ENCODE data around the gene ENPP6.

Gene ENPP6

GRCh38 chr4:184120549-184121127 is 97.0 kb downstream of the ENPP6 start:
- no peak overlapping the region for H3K4me3 ChIP-seq (ENCODE audit: low read depth, low read length)
- TF ChIP-seq, protein P1, sequence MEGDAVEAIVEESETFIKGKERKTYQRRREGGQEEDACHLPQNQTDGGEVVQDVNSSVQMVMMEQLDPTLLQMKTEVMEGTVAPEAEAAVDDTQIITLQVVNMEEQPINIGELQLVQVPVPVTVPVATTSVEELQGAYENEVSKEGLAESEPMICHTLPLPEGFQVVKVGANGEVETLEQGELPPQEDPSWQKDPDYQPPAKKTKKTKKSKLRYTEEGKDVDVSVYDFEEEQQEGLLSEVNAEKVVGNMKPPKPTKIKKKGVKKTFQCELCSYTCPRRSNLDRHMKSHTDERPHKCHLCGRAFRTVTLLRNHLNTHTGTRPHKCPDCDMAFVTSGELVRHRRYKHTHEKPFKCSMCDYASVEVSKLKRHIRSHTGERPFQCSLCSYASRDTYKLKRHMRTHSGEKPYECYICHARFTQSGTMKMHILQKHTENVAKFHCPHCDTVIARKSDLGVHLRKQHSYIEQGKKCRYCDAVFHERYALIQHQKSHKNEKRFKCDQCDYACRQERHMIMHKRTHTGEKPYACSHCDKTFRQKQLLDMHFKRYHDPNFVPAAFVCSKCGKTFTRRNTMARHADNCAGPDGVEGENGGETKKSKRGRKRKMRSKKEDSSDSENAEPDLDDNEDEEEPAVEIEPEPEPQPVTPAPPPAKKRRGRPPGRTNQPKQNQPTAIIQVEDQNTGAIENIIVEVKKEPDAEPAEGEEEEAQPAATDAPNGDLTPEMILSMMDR (IDR thresholded peaks at IDR 0.05; ENCODE audit: borderline replicate concordance, insufficient read depth, low read depth, low read length), result no peak

DNA sequence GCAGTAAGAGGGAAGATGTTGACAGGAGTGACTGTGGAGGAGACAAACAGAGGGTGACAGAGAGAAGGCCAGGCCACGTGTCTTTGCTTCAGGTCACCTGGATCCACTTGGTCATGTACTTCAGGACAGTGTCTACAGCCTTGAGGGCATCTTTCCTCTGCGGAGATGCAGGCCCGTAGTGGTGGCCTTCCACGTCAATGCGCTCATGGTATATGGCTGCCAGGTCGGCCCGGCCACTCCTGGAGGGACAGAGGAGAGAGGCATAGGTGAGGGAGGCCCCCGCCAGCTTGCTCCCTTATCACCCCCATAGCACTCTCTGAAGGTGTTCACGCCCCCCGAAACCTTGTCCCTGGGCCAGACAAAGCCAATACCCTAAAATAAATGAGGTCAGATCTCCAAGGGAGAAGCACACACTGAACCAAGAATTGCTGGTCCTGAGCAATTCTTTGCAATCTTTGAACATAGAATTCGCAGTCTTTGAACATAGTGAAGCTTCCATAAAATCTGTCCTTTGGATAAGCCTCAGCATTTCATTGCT is 99.9 kb downstream of the ENPP6 start:
- TF ChIP-seq, protein P1 (IDR thresholded peaks at IDR 0.05; ENCODE audit: borderline replicate concordance, insufficient read depth, low read depth, low read length), result no peak

DNA sequence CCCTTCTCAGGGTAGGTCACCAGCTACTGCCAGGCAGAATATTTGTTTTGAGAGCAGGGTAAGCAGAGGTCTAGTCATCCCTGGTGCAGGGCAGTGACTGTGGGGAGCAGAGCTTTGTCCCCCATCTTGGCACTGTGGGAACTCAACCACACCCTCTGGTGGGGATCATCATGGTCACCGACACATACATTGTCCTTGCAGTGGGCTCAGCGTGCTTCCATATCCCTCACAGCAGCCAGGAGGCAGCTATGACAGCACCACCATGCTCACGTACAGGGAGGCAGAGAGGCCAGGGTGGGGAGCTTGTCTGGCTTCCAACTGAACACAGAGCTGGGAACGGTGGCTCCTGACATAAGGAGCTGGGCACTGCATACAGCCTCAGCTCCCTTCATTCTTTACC is 102.3 kb downstream of the ENPP6 start:
- TF ChIP-seq, protein P1 (IDR thresholded peaks at IDR 0.05; ENCODE audit: borderline replicate concordance, insufficient read depth, low read depth, low read length), result no peak

More for the DNA sequence above, 99.9 kb downstream of the ENPP6 start:
- no peak overlapping the region for H3K4me3 ChIP-seq (ENCODE audit: low read depth, low read length)

DNA sequence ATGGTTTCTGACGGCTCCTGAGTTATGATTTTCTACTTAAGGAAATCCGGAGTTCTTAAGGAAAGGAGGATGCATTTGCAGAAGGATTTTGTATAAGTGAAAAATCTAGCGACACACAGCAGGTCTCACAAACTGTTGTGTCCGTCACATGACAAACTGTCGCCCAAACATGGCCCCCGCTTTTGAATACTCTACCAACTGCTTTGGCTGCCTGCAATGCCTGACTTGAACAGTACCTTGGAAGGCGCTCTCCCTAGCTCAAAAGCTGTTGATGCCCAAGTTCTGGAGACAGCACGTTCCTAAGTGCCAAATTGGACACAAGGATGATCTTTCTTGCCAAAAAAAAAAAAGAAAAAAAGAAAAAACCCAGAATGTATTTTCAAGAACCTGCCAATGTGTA is 103.2 kb downstream of the ENPP6 start:
- TF ChIP-seq, protein P1 (IDR thresholded peaks at IDR 0.05; ENCODE audit: borderline replicate concordance, insufficient read depth, low read depth, low read length), result no peak

More for the DNA sequence above, 102.3 kb downstream of the ENPP6 start:
- H3K4me3 ChIP-seq (ENCODE audit: low read depth, low read length), result no peak overlapping the region

DNA sequence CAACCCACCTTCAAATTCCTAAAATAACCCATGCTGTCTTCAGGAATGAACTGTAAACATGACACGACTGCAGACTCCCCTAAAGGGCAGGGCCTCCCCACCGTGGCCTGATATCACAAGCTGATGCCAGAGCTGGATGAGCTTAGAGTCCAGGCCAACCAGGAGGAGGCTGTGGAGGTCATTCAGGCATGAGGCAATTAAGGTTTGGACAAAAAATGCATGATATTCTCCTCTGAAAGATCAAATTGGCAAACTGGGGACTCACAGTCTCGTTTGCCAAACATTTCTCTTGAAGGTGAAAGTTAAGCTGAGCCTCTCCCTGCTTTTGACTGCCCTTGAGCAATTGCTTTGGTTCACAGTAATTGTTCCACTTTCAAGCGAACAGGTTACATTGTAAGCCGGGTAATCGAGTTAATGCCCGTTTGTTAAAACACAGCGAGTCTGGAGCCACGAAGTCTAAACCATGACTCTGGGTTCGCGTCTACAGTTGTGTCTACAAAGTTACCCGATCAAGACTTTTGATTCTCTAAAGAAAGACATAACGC is 105.6 kb downstream of the ENPP6 start:
- TF ChIP-seq, protein P1 (IDR thresholded peaks at IDR 0.05; ENCODE audit: borderline replicate concordance, insufficient read depth, low read depth, low read length), result no peak
- H3K4me3 ChIP-seq (ENCODE audit: low read depth, low read length), result no peak overlapping the region

More for the DNA sequence above, 103.2 kb downstream of the ENPP6 start:
- no peak overlapping the region for H3K4me3 ChIP-seq (ENCODE audit: low read depth, low read length)

DNA sequence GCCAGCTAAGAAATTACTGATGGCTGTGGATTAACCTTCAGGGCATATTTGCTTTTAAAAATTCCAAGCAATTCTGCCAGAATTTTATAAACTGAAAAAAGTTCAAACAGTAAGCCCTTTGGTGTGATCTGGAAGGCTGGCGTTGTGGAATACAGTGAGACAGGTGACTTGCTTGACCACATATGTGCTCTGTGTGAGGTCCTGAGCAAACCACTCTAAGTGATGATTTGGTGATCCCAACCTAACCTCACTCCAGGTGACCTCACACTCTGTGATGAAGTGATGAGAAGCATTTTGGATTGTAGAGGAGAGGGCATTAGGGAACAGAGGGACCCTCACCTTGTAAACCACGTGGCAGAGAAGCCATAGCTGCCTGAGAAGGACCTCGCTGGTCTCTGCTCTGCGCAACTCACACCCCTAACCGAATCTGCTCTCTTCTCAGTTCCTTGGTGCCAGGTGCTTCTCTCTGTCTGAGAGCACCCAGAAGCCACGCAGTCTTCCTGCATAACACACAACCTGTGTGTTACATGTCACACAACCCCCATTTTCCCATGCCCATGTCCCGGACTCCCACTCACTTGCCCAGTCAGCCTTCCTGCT is 106.3 kb downstream of the ENPP6 start:
- TF ChIP-seq, protein P1 (IDR thresholded peaks at IDR 0.05; ENCODE audit: borderline replicate concordance, insufficient read depth, low read depth, low read length), result no peak
- no peak overlapping the region for H3K4me3 ChIP-seq (ENCODE audit: low read depth, low read length)
